Kidney tubule cell (primary cell): ENCODE measurements around the gene SND1.

ENCODE experiments used
- DNase-seq: peaks from one replicate; pipeline ENCODE4 v3.0.0-alpha.2; 2018; ENCODE audit warnings: low spot score

SND1 gene

DNA sequence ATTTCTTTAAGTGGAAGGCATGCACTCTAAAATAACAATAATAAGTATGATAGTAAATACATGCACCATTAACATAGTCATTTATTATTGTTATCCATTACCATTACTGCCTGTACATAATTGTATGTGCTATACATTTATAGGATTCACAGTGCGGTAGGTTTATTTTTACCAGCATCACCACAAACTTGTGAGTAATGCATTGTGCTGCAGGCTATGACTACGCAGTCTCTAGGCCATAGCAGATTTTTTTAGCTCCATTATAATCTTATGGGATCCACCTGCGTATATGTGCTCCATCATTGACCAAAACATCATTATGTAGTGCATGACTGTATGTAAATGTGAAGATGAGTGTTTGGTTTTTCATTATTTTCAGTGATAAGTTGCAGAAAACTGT, 219.2 kb downstream of the SND1 start:
- no peak for DNase-seq

DNA sequence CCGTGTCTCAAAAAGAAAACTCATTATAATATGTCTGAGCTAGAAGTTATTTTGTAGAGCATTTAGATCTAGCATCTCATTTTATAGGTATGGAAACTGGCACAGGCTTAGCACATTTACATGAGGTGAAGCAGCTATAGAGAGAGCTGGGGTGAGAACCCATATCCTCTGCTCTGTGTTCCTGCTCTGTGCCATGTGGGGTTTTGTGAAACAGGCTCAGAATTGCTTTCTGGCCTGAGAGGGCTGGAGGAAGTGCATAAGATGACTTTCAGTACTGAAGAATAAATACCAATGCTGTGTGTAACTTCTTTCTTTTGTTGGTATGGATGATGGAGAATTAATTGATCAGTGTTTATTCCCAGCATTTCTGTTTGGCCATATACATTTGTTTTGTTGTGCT, 220.1 kb downstream of the SND1 start:
- DNase-seq = peak; percentile 37

DNA sequence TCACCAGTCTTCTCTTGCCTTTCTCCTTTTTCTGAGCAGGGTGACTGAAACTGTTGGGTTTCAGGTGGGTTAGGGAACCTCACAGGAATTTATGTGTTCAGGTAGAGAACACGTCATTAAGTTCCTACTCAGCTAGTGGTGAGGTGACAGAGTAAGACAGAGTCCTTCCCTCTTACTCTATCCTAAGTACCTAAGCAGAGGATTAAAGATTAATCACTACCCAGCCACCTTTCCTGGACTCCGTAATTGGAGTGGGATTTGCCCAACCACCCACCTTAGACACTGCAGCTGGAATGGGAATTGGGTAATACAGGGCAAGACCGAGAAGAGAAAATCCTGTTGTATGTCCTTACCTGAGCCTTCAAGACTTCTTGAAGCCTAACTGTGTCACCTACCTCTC, 221.2 kb downstream of the SND1 start:
- peak; percentile 81 for DNase-seq

DNA sequence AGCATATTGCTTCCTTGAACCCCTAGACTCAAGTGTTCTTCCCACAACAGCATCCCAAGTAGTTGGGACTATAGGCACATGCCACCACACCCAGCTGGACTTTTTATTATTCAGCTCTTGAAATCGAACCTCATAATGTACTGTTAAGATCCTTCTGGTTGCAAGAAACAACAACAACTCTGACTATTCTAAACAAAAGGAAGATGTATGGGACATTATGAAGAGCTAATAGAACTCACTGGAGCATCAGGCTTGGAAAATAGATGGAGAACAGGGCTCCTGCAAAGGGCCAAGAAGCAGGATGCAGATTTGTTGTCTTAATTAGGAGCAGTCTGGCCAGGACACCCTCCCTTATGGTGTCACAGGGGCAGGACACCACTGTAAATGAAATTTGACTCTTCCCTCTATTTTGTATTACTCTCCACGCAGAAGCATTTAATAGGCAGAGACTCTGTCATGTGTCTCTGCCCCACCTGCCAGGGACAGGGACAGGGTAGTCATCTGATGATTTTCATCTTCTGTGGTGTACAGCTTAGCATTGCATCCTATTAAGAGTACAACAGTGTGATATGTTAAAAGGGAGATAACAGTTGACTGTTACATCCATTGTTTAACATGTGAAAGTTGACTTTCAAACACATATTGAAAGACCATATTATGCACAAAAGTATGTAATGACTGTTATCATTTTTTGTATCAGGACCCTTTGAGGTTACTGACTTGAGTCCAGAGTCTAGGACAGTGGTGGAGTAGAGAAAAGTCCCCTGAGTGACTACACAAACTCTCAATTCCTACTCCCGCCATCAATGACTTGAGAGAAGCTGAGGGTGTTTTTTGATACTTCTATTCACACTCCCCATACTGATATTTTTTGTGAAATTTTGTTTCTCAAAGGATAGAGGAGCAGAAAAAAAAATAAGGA, 222.0 kb downstream of the SND1 start:
- DNase-seq = no peak

DNA sequence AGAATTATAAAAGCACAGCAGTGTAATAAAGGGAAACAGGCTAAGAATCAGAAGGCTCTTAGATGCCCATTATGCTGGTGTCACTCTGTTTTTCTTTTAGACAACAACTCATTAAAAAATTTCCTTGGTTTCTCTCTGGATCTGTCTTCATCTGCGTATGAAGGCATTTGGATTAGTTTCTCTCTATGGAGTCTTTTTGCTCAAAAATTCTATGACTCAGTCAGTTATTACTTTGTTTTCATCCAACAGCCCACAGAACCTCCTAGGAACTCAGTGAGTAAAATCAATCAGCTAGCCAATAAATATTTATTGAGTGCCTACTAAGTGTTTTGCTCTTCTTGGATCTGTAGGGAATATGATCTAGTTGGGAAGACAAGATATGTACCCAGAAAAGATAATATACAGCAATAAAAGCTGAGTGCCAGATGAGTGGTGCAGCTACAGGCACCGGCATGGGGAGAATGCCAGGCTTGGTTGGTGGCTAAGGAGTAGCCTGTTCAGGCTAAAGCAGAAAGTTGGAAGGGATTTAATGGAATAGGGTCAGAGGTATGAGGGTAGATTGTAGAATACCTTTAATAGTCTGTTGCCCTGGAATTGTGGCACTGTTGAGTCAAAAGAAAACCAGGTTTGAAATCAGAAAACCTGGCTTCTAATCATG, 223.1 kb downstream of the SND1 start:
- no peak for DNase-seq

DNA sequence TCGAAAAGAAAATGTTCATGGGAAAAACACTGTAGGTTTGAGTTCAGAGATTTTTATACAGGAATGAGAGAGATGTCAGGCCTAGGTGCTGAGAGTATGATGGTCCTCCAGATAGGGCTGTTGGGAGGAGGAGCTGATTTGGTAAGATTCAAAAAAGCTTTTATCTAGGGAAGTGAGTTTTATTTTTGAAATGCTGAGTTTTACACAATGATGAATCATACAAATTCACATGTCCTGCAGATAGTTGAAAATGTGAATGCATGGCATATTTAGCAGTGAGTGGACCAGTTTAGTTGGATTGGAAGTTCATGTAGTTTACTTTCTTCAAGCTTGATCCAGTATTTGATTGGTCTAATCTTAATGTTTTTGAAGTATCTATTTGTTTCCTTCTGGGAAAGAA, 224.4 kb downstream of the SND1 start:
- DNase-seq = no peak

DNA sequence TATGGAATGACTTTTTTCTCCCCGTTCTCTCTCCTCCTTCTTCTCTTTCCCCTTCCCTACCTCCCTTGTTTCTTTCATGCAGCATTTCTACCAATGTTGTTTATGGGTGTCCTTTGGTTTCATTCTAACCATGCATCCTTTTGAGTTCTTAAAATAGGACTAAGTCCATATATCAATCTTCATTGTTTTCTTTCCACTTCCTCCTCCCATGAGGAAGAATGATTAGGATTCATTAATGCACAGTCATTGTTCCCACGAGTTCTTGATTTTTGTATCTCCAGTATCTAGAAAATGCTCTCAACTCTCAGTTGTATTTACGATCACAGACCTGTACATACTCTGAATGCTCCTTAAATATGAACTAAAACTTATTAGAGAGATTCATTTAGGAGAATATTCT, 226.0 kb downstream of the SND1 start:
- no peak for DNase-seq

DNA sequence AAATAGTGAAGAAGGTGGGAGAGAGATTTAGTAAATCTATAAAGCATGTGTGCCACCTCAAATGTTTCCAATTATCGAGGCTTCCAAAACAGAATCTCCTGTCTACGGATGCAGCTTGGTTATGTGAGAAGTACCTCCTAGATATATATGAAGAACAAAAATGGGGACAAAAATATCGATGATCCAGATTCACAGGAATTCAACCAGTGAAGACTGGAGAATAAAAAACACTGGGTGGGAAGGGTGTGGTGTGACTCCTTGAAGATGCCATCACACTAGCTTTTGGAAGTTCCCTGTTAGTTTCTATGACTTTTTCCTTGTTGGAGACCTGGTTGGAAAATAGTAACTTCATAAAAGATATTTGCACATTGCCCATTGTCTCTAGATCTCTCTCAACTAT, 226.8 kb downstream of the SND1 start:
- DNase-seq = no peak

DNA sequence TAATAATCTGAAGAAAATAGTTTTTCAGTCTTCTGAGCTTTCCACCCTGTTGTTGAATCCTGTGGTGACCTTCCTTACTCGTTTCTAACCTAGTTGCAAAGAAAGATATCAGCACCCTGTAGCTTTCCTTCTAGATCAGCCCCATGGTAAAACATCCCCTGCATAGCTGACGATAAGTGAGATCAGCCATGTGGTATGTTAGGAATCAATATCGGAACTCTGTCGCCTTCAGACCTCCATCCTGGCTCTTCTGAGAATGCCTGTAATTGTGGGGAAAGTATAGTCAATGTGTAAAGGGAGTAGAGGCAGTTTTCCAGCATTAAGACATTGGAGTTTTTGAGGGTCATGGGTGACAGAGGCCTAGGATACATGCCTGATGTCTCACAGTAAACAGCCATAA, 227.4 kb downstream of the SND1 start:
- DNase-seq = no peak

DNA sequence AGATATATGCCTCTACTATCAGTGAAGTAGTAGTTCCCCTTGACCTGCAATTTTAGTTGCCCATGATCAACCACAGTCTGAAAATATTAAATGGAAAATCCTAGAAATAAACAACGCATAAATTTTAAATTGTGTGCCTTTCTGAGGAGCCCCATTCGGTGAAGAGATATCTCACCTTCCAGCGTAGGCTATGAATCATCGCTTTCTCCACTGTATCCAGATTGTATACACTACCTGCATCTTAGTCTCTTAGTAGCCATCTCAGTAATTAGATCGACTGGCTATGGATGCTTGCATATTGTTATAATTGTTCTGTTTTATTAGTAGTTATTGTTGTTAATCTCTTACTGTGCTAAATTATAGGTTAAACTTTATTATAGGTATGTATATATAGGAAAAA, 227.9 kb downstream of the SND1 start:
- DNase-seq = no peak

DNA sequence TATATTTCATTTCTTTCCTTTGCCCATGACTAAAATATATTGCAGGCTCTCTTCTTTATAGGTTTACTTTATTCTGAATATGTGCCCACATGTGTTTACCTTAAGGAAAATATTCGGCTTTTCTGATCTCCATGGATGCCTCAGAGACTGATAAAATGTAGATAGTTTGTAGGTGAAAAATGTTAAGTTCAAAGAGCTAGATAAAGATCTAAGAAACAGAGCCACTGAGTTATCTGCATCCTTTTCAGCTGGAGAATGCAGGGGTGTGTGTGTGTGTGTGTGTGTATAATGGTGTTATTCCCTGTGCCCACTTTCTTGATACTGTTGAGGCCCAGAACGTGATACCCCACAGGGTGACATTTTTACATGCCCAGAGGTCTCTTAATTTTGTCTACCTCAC, 228.5 kb downstream of the SND1 start:
- no peak for DNase-seq

DNA sequence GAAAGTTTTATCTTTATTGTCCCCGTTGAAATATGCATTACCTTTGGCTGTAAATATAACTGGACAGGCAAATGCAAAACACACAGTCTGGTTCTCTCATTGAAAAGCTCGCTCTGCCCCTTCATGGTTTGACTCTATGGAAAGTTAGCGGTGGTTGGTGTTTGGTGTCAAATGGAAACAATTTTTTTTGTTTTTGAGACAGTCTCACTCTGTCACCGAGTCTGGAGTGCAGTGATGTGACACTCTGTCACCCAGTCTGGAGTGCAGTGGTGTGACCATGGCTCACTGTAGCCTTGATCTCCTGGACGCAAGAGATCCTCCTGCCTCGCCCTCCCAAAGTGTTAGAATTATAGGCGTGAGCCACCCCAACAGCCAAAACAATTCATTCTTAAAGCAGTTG, 229.6 kb downstream of the SND1 start:
- DNase-seq = no peak

DNA sequence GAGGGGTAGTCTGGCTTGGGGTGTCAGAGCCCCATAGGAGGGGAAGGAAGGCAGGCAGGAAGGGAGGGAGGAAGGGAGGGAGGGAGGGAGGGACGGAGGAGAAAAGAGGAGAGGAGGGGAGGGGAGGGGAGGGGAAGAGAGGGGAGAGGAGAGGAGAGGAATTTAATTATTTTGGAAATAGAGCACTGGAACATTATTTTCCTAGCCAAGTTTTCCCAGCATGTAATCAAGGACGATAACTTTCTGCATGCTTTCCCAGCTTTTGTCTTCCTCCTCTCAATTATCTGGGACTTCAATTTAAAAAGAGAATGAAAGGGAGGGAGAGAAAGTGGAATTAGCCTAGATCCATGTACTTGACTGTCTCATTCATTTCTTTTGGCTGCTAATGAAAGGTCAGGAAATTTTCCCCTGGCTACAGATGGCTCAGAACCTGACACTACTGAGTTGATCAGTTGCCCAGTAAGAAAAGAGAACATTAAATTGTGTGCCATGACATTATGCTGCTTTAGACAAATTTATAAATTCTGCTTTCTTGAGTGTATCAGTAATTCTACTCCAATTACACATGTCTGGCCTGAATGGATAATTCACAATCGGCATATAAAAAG, 230.4 kb downstream of the SND1 start:
- no peak for DNase-seq

DNA sequence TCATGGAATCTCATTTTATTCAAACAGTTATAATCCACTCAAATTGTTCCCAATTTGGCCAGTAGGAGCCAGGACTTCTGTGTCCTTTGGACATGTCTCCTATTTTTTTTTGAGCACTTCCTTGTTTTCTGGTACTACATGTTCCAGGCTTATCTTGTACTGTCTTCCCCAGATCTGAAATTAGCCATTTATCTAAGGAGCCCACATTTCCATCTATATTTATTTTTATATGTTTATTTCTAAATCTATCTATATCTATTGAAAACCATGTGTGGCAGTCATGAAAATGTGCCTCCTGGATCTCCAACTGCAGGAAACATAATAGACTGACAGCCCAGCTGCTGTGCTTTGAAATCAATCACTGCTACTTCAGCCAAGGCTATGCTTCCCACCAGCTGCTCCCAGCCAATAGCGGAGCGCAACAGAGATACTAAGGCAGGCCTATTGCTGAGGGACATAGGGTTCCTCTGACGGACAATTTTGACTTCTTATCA, 232.1 kb downstream of the SND1 start:
- no peak for DNase-seq

DNA sequence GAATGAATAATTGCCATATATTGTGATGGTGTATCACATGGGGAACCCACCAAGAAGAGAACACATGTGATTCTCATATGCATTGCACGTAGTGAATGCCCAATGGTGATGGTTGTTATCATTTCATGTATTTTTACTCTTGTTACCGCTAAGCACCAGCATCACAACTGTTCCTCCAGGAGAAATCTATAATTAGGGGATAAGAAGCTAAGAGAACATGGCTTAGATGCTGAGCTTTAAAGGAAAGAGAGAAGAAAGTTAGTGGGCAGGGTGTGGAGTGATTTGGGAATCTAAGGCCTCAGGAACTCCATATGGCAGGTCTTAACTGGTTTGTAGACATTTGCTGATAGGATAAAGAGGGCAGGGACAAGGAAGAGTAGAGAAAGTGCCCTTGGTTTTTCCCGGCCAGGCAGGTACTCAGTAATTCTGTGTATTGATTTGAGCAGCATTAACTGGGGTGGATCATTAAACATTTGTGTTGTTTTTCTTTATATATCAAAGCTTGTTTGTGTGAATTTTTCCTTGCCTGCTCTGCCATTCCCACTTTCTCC, 233.3 kb downstream of the SND1 start:
- DNase-seq = no peak

DNA sequence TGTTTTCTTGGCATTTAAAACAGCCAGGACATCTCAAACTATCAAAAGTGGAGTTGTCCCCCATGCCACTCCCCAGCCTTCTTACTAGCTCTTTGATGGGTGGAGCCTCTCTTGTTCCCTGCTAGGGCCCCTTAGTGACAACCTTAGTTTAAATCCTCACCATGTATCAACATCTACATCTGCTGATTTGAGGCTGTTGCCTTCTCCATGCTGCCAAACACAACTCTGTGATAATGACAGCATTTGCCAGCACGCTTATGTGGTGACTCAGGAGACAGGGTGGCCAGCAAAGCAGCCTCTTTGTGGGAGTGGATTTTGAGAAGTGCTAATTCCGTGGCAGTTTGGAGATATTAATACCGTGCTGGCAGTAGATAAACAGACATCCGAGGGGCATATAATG, 233.8 kb downstream of the SND1 start:
- peak; percentile 53 for DNase-seq

DNA sequence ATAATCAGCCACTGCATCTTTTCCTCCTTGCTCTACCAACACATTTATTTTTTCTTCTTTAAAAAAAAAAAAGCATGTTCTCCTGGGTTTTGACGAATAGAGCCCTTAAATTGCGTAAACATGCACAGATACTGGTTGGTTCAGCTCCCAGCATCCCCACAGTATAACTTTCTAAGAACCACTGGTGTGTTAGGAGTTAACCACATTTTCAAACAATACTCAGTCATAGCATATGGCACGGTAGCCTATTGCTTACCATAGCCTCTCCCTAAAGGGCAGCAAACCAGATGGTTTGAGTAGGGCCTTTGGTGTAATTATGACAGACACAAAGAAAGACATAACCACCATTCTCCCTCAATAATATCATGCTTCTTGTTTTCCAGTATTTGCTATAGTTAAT, 234.3 kb downstream of the SND1 start:
- DNase-seq = no peak

DNA sequence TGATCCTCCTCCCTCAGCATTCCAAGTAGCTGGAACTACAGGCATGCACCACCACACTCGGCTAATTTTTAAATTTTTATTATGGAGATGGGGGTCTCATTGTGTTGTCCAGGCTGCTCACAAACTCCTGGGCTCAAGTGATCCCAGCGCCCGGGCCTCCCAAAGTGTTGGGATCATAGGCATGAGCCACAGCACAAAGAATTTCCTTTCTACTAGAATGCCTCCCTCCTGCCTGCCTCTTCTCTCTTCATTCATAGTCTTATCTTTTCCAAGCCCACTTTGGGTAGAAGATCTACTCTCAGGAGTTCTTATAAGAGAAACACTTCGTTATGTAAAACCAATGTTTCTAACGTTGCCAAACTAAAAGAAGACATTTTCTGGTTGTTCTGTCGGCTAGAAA, 235.1 kb downstream of the SND1 start:
- DNase-seq = no peak

DNA sequence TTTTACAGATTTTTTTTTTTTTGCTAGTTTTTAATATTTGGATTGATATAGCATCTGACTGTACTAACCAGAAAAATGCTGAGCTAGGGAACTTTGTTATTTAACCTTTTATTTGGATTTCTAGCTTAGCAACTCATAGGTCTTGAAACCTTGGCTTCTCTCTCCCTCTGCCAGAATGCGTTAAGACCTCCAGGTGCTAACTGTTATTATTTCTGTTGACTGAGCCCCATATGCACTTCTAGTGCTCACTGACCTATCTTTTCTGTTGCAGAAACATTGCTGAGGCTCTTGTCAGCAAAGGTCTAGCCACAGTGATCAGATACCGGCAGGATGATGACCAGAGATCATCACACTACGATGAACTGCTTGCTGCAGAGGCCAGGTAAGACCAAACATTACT, 235.6 kb downstream of the SND1 start:
- DNase-seq = no peak

DNA sequence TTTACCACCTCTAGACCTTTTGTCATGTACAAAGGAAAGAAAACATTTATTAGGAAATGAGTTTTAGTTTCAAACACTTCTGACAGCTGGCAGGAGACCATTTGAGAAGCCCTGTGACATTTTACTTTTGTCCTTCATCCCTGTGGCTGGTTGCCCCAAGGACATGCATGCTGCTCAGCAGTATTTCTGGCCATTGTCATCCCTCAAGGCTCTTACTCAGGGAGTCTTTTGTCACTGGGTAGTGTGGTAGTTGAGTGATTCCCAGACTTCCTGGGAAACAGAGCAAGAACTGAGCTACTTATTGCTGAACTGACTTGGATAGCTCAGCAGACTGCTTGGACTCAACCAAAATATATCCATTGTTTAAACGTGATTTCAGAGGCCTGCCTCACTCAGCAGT, 236.4 kb downstream of the SND1 start:
- no peak for DNase-seq

DNA sequence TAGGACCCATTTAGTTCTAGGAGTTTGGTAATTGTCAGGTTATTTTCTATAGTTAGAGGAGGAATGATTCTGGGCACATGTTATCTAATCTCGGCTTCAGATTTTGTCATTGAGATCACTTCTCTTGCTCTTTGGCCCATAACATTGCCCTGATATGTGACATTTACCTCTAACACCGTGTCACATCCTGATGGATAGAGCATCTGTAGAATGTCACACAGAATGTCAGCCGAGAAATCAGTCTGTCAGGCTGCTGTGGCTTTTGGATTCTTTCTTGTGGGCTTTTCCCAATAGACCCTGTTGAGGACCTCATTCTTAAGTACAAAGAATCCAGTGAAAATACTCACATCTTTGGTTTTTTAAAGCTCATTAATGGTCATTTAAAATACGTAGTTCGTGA, 236.8 kb downstream of the SND1 start:
- DNase-seq = no peak

DNA sequence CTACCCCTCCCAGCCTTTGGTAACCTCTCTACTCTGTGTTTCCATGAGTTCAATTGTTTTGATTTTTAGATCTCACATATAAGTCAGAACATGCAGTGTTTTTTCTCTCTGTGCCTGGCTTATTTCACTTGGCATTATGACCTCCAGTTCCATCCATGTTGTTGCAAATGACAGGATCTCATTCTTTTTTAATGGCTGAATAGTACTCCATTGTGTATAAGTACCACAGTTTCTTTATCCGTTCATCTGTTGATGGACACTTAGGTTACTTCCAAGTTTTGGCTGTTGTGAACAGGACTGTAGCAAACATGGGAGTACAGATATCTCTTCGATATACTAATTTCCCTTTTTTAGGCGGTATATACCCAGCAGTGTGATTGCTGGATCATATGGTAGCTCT, 237.7 kb downstream of the SND1 start:
- DNase-seq = no peak

DNA sequence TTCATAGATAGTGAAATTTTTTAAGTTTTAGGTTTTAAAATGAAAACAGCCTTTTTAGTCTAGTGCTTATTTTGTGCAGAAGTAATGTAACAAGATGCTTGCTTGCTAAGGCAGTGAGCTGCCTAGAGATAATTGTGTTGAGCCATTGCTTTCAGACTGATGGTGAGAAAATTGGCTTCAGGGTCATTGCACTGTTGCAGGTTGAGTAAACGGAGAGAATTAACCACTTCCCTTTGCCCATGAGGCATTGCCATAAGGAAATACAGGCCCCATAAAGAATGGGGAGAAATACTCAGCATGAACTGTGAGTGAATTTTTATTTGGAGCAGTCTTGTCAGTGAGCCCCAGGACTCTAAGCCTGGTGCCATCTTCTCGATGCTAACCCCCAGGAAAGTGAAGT, 238.7 kb downstream of the SND1 start:
- peak; percentile 37 for DNase-seq
